Measurements from ENCODE around the gene C12orf42.

Gene C12orf42

DNA sequence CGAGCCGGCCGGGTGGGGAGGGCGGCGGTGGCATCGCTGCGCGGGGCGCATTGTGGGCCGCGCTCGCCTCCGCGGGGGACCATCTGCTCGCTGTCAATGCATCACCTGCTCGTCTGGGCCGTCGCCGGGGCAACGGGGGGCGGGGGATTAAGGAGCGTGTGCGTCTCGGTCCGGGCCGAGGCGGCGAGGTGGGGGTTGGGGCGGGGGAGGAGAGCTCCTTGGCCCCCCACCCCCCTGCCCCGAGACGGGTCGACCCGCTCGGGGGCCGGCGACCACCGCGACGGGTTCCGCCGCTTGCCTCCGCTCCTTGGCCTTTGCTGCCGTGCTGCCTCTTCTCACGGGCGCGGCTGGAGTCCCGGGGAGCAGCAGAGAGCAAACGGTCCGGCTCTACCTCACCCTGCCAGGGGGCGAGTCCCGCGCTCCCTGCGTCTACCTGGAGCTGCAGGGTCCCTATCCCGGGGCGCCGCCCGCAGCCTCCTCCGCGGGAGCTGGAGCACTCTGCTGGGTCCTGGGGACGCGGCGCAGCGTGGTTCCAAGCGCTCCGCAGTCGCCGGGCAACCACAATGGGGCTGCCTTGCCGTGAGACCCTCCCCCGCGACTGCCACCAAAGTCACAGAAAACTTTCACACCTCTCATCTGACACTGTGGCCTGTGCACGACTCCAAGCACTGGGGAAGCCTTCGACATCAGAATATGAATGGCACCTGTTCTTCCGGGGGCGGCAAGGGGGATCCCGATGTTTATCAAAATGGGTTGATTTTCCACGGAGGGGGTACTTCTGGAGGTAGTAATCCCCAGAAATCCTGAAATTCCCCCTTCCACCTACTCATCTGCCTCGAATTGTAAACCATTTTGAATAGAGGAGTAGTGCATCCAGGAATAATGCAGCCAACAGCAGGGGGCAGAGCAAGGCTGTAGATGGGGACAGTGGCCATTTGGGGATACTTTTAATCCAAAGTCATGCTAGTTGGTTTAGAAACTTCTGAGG lies at the start of gene C12orf42:
Gene C12orf42, minus strand, starts transcription at position 500 of the 988 bp plus-strand sequence. CDS start 17,542 bp downstream, outside the sequence.
- no peak for DNase-seq (ENCODE audit: low read depth, low spot score)

DNA sequence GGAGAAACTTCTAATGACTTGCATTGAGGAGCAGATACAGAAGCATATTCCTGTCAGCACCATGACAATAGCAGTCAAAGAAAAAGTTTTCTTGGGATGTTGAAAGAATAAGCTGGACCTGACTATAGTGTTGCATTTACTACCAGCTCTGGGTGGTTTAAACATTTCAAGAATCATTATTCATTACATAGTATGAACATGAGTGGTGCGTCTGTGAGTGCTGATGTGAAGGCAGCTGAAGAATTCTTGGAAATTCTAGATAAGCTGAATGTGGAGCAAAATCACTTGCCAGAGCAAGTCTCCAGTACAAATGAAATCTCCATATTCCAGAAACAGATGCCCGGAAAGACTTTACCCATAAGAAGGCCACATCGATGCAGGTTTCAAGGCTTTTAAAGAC lies 46.3 kb upstream of the C12orf42 start:
- no peak for DNase-seq (ENCODE audit: low read depth, low spot score)

DNA sequence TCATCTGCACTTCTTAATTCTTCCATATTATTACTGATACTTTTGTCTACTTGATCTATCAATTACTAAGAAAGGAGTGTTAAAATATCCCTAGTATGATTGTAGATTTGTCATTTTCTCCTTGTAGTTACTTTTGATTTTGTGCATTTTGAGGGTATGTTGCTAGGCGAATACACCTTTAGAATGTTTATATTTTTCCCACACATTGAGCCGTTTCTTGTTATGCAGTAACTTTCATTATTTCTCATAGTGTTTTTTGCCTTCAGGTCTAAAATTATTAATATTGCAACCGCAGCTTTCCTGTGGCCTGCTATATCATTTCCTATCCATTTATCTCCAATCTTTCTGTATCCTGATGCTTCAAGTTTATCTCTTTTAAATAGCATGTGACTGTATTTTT lies 44.6 kb upstream of the C12orf42 start:
- no peak for DNase-seq (ENCODE audit: low read depth, low spot score)

DNA sequence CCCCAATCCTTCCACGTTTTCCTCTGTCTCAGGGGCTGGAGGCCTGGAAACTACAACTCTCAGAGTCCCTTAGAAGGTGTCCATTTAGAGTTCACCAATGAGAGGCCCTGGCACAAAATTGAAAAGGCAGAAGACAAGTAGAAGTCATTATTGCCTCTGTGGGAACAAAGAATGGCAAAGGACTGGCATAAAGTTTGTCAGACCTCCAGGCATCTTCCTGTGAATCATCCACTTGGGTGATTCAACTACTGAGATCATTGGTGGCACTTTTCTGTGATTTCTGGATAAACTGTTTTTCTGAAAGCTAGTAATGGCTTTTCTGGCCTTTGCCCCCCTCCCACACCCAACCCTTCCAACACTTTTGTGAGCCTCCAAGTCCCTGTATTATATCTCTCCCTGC lies 42.6 kb upstream of the C12orf42 start:
- no peak for DNase-seq (ENCODE audit: low read depth, low spot score)

DNA sequence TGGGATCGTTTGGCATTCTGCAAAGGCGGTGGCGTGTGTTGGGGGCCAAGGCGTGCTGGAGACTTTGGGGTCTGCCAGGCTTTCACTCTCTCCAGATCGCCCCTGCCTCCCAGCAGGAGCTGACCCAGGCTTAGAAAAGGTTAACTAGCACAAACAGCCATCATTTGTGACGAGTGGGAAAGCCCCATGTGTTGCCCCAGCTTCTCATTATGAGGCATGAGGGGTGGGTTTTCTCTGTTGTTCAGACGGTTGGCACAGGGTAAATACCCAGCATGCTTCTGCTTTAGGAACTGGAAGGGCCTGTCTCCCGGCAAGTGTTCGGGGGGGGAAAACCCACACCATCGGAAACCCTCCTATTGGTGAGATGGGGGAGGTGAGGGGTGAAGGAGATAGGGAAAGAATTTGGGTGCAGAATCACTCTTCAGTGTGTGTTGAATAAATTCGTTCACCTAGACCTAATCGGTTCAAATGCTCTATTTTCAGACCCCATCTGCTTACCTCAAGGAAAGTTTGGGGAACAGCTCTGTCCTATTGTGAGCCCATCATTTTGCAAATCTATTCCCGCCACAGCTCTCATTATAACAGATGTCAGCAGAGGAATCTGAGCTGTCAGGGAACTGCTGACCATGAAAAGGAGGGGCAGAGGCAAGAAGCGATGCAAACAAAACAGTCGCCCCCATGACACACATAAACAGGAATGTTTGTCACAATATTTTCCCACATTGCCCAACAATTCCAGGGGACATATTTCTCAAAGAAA lies 34.7 kb upstream of the C12orf42 start:
- DNase-seq (ENCODE audit: low read depth, low spot score), result no peak

DNA sequence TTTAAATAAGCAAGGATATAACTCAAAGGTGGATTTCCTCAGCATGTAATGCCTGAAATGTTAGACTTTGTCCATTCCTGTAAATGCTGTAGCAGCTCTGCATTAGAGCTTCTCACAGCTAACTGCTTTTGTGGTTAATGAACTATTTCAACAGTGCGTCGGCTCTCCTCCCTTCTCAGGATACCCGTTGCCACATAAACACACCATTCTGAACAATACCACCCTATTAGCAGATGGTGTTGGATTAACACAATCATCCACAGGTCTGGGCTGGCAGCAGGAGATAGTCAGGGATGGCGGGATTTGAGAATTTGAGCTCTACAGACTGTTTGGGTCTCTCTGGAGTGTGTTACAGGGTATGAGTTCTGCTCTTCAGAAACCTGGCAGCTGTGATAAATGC lies 33.5 kb upstream of the C12orf42 start:
- no peak for DNase-seq (ENCODE audit: low read depth, low spot score)

DNA sequence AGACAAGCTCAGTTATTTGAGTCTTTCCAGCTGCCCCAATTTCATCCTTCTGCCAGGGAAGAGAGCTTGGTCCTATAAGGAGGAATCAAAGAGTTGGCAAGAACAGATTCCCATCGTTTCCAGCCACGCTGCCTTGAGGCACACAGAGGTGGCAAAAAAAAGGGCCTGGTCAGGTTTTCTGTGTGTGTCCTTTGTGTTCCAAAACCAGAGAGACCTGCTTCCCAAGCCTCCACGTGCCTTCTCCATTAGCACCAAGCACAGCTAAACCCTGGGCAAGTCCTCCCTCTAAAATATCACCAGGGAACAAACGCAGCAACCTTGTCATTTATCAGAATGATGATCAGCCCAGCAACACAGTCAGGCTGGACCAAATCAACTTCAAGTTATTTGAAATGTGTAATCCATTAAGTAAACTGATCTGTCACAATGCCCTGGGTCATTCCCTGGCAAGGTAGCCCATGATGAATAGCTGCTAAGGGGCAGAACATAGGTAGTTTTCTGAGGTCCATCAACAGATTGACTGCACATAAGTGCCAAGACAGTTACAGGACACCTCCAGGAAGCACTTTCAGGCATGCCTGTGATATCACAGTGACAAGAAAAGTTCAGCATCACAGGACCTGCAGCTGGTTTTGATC lies 28.6 kb upstream of the C12orf42 start:
- DNase-seq (ENCODE audit: low read depth, low spot score), result no peak

DNA sequence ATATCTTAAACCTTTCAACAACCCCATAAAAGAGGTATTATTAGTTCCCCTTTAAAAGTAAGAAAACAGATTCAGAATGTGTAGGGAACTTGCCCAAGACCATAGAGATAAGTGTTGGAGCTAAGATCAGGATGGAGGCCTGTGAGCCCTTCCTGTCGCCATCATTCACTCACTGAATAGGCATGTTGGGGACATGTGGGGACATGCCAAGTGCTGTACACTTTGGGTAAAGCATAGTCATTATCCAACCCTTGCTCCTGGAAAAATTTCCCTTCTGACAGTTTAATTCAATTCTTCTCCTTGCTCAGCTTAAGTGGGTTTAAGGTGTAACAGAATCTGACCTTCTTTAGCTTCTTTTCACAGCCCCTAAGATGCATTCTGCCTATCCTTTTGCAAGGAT lies 28.0 kb upstream of the C12orf42 start:
- DNase-seq (ENCODE audit: low read depth, low spot score), result no peak

DNA sequence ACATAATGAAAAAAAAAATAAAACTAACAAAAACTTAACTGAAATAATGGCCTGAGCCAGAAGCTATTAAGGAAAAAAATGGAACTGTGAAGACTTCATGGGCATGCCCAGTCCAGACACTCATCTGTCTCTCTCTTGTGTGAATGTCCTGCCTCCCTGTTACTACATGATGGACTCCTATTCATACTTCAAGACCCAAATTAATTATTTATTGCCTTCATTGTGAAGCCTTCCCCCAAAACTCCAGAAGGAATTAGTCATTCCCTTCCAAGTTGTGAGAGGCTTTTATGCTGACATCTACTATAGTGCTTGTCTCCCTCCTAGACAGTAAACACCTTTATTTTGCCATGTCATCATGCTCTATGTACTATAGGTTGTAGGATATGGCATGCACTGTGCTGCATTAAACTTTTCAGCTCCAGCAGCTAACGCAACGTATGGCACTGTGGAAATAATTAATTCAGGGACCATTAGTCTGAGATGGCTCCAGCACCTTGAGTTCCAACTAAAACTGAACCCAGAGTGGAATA lies 25.0 kb upstream of the C12orf42 start:
- DNase-seq (ENCODE audit: low read depth, low spot score), result no peak

DNA sequence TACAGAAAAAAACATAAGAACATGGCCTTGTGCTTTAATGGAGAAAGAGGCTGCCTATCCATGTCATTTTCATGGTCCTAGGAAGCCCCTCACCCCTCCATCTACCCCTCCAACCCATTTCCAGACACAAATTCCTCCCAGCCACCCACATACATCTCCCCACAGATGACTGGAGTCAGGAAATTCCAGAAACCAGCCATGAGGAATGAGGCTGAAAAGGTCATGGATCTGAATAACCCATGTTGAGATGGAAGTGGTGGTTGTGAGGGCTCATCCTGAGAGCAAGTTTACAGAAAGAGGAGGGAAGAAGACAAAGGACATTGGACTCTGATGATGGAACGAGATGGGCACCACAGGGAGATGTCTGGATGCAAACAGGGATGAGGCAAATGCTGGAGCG lies 23.9 kb upstream of the C12orf42 start:
- no peak for DNase-seq (ENCODE audit: low read depth, low spot score)

DNA sequence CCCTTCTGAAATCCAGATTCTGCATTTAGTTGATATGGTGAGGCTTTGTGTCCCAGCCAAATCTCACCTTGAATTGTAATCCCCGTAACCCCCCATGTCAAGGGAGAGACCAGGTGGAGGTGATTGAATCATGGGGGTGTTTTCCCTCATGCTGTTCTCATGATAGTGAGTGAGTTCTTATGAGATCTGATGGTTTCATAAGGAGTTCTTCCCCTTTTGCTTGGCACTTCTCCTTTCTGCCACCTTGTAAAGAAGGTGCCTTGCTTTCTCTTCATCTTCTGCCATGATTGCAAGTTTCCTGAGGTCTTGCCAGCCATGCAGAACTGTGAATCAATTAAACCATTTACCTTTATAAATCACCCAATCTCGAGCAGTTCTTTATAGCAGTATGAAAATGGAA lies 23.1 kb upstream of the C12orf42 start:
- no peak for DNase-seq (ENCODE audit: low read depth, low spot score)

DNA sequence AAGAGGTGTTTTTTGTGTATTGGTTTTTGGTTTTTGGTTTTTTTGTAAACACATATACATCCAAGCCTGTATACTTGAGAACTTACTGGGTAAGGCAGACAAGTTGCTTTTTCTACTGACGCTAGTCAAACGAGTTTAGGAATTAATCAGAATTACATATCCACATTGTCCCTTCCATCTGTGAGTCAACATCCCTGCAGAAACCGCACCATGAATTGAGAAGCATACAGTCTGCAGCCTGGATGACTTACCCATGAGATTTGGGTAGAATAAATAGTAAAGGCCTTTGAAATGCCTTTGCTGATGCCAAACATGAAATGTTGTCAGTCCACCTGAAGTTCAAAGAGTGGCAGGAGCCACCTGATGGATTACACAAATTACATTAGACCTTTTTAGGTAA lies 21.4 kb upstream of the C12orf42 start:
- DNase-seq (ENCODE audit: low read depth, low spot score), result no peak

DNA sequence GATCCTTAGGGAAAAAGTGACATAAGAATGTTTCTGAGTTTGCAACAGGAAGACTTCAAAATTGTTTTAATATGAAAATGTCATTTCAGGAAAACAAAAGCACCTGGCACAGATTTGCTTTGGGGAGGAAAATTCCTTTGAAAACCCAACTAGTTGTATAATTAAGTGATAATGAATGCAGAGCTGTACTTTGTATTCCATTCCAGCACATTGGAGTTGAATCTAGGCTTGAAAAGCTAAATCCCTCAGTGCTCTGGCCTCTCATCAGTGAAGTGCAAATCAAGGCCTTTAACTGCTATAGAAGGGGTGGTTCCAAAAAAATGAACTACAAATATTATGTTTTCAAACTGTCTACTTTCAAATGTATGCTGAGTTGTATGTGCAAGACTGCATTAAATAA lies 19.6 kb upstream of the C12orf42 start:
- no peak for DNase-seq (ENCODE audit: low read depth, low spot score)

DNA sequence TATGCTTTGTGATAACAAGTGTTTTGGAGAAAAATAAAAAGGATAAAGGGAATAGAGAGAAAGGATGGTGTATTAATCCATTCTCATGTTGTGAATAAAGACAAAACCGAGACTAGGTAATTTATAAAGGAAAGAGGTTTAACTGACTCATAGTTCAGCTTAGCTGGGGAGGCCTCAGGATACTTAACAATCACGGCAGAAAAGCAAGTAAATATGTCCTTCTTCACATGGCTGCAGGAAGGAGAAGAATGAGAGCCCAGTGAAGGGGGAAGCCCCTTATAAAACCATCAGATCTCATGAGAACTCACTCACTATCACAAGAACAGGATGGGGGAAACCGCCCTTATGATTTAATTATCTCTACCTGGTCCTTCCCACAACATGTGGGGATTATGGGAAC lies 18.1 kb upstream of the C12orf42 start:
- DNase-seq (ENCODE audit: low read depth, low spot score), result no peak

DNA sequence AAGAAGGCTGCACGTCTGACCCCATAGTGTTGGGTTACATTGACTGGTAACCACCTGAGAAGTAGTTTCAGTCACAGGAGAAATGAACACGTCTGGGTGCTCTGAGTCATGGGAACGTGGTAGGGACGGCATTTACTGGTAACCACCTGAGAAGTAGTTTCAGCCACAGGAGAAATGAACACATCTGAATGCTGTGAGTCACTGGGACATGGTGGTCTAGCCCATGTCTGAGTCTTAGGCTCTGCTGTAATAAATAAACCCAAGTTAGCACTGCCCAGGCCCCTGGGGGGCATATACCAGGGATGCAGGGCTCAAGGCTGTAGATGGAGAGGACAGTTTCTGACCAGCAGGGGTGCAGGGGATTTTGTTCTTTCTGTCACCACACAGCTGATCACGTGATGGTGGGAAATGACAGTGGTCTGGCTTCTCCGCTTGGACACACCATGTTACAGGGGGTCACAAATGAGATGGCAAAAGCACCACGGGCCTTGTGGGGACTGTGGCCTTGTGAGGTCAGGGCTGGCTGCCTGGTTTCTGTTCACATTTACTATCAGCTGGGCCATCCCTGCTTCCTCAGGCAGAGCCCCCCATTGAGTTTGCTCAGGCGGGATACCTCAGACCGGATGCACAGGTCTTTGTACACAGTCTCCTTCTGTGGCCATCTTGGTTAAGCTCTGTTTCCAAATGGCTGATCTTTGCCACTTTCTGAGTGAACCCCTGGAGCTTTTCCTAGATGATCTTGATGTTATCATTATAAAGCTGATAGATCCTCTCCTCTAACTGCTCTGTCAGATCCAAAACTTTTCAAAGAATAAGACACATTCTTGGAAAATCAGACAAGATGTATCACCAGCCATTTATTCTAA lies 9.8 kb upstream of the C12orf42 start:
- no peak for DNase-seq (ENCODE audit: low read depth, low spot score)

DNA sequence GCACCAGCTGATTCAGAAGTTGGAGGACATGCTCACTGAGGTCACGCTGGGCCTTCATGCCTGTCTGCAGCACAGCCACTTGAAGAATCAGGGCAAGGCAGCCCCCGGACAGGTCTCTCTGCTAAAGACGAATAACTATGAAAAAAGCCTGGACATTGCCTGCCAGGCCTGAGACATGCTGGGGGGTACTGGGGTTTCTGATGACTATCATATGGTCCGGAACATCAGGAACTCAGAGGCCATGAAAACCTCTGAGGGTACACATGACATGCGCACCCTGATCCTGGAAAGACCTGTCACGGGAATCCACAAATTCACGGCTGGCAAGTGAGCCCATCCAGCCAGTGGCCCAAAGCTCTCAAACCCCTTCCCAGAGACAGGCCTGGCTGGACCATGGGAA lies 8.8 kb upstream of the C12orf42 start:
- no peak for DNase-seq (ENCODE audit: low read depth, low spot score)

DNA sequence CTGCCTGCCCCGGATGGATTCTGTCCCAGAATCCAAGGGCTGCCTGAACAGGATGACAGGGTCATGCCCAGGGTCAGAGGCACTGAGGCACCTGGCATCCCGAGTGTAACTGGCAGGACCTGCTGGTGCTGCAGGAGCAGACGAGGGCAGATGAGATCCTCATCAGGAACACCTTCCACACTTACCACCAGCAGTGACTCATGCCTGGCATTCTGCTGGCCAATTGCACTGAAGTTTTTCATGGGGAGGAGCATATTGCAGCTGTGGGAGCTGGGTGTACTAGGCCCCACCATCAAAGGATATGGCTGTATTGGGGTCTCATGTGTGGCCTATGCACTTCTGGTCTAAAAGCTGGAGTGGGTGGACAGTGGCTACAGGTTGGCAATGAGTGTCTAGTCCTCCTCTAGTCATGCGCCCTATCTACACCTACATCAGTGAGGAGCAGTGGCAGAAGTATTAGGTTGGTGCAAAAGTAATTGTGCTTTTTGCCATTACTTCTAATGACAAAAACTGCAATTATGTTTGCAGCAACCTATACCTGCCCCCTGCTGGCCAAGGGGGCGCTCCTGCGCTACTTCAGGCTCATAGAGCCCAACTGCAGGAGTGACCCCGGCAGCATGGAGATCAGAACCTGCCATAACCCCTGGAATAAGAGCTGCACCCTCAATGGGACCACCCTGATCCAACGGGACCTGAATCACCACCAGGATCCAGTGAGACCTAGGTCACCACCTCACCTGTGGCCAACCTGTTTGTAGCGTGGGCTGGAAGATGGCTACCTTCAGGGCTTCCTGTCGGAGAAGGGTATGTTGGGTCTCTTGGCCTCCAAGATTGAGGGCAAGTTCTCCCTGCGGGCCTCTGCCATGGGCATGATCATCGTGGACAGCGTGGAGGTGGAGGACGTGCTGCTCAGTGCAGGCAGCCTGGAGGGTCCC lies 8.0 kb upstream of the C12orf42 start:
- no peak for DNase-seq (ENCODE audit: low read depth, low spot score)

DNA sequence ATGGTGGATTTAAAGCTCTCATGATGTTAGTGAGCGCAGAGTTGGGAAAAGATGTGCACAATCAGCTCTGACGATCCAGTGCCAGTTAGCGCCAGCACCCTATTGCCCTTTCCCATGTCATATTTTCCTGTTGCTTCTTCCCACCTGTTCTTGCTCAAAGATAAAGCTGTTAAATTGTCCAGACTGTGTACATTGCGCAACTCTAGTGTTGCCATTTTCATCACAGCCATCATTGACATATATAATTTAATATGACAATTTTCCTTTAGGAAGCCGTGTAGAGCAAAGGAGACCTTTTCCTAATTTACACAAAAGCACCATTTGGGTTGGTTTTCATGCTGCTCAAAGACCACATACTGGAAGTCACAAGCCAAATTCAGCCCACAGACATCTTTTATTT lies 5.7 kb upstream of the C12orf42 start:
- DNase-seq (ENCODE audit: low read depth, low spot score), result no peak

DNA sequence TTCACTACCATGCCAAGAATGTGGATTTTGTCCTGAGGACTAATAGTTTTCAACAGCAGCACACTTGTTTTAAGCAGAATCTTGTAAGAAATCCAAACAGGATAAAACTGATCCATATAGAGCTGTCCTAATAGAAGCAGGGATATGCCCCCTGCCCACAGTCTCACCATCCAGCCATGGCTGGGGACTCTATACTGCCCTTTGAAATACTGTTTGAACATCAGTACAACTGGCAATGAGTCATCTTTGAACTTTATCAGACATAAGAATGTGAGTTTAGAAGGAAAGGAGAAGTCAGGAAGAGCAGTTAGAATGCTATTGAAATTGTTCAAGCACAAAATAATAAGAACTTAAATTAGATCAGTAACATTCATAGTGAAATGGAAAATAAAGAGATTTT lies 3.8 kb upstream of the C12orf42 start:
- no peak for DNase-seq (ENCODE audit: low read depth, low spot score)

DNA sequence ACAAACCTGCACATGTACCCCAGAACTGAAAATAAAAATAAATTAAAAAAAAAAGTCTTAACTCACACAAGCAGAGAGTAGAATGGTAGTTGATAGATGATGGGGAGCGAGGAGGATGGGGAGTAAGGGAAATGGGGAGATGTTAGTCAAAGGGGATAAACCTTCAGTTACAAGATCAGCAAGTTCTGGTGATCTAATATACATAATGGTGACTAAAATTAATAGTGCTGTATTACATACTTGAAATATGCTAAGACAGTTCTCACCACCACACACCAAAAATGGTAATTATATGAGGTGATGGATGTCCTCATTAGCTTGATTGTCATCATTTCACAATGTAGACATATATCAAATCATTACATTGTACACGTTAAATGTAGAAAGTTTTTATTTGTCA lies 3.2 kb upstream of the C12orf42 start:
- DNase-seq (ENCODE audit: low read depth, low spot score), result no peak
